Activated gamma-delta T cell treated with anti-CD3 and anti-CD28 coated beads, Interleukin-2, amount 50 U/mL, for 16 hours (primary cell): ENCODE measurements around the gene ARHGEF10L.

Experiments
- DNase-seq: peaks from one replicate; pipeline ENCODE4 v3.0.0-alpha.2; 2020; ENCODE audit warnings: low read depth

Gene ARHGEF10L

GRCh38 chr1:17588048-17588871 is 48.8 kb downstream of the ARHGEF10L start:
- no peak for DNase-seq

- DNase-seq: no peak
These were observed 52.4 kb downstream of the ARHGEF10L start for GRCh38 chr1:17591814-17592430.

- no peak for DNase-seq
These were observed 54.5 kb downstream of the ARHGEF10L start for GRCh38 chr1:17594026-17594425.

- no peak for DNase-seq
These were observed 55.4 kb downstream of the ARHGEF10L start for GRCh38 chr1:17594690-17595601.

GRCh38 chr1:17595602-17595925 is 56.1 kb downstream of the ARHGEF10L start:
- DNase-seq: no peak

- no peak for DNase-seq
These were observed 56.7 kb downstream of the ARHGEF10L start for GRCh38 chr1:17596186-17596585.

GRCh38 chr1:17596651-17597509 is 57.4 kb downstream of the ARHGEF10L start:
- DNase-seq: no peak

GRCh38 chr1:17597651-17598050 is 58.2 kb downstream of the ARHGEF10L start:
- no peak for DNase-seq

GRCh38 chr1:17598251-17598650 is 58.8 kb downstream of the ARHGEF10L start:
- DNase-seq: no peak

GRCh38 chr1:17599291-17599953 is 59.9 kb downstream of the ARHGEF10L start:
- DNase-seq: no peak

- DNase-seq: no peak
These were observed 60.4 kb downstream of the ARHGEF10L start for GRCh38 chr1:17599954-17600300.

GRCh38 chr1:17600321-17600720 is 60.8 kb downstream of the ARHGEF10L start:
- no peak for DNase-seq

GRCh38 chr1:17601643-17602382 is 62.3 kb downstream of the ARHGEF10L start:
- no peak for DNase-seq

- no peak for DNase-seq
These were observed 63.8 kb downstream of the ARHGEF10L start for GRCh38 chr1:17603091-17603841.

GRCh38 chr1:17605582-17606344 is 66.3 kb downstream of the ARHGEF10L start:
- no peak for DNase-seq

- DNase-seq: no peak
These were observed 67.4 kb downstream of the ARHGEF10L start for GRCh38 chr1:17606826-17607440.

GRCh38 chr1:17607644-17608581 is 68.4 kb downstream of the ARHGEF10L start:
- no peak for DNase-seq
